ENCODE results near the gene FAXDC2.

FAXDC2 gene

GRCh38 chr5:154850255-154851062 is at the start of gene FAXDC2:
Gene FAXDC2 (minus strand): TSS chr5:154850603. CDS start chr5:154838178, 12,425 bp downstream.
- in situ Hi-C loops (cut with MboI; ENCODE audit: low sequenced_read_pairs): no loop called here

GRCh38 chr5:154900066-154900465 is 49.7 kb upstream of the FAXDC2 start:
- in situ Hi-C loops (cut with MboI; ENCODE audit: low sequenced_read_pairs): no loop called here

GRCh38 chr5:154899151-154899816 is 48.9 kb upstream of the FAXDC2 start:
- in situ Hi-C loops (cut with MboI; ENCODE audit: low sequenced_read_pairs): no loop called here

GRCh38 chr5:154898210-154898609 is 47.8 kb upstream of the FAXDC2 start:
- in situ Hi-C loops (cut with MboI; ENCODE audit: low sequenced_read_pairs): no loop called here

- in situ Hi-C loops (cut with MboI; ENCODE audit: low sequenced_read_pairs): no loop called here
Measured at GRCh38 chr5:154896562-154897165, 46.3 kb upstream of the FAXDC2 start.

GRCh38 chr5:154895606-154896561 is 45.5 kb upstream of the FAXDC2 start:
- in situ Hi-C loops (cut with MboI; ENCODE audit: low sequenced_read_pairs): no loop called here

- in situ Hi-C loops (cut with MboI; ENCODE audit: low sequenced_read_pairs): no loop called here
Measured at GRCh38 chr5:154893381-154893780, 43.0 kb upstream of the FAXDC2 start.

- in situ Hi-C loops (cut with MboI; ENCODE audit: low sequenced_read_pairs): no loop called here
Measured at GRCh38 chr5:154892369-154892771, 42.0 kb upstream of the FAXDC2 start.

- in situ Hi-C loops (cut with MboI; ENCODE audit: low sequenced_read_pairs): no loop called here
Measured at GRCh38 chr5:154885439-154885838, 35.0 kb upstream of the FAXDC2 start.

GRCh38 chr5:154884424-154884823 is 34.0 kb upstream of the FAXDC2 start:
- in situ Hi-C loops (cut with MboI; ENCODE audit: low sequenced_read_pairs): no loop called here

- in situ Hi-C loops (cut with MboI; ENCODE audit: low sequenced_read_pairs): no loop called here
Measured at GRCh38 chr5:154881986-154882385, 31.6 kb upstream of the FAXDC2 start.

GRCh38 chr5:154878642-154879335 is 28.4 kb upstream of the FAXDC2 start:
- in situ Hi-C loops (cut with MboI; ENCODE audit: low sequenced_read_pairs): no loop called here

GRCh38 chr5:154873791-154874331 is 23.5 kb upstream of the FAXDC2 start:
- in situ Hi-C loops (cut with MboI; ENCODE audit: low sequenced_read_pairs): no loop called here

- in situ Hi-C loops (cut with MboI; ENCODE audit: low sequenced_read_pairs): no loop called here
Measured at GRCh38 chr5:154871734-154872133, 21.3 kb upstream of the FAXDC2 start.

GRCh38 chr5:154868702-154869101 is 18.3 kb upstream of the FAXDC2 start:
- in situ Hi-C loops (cut with MboI; ENCODE audit: low sequenced_read_pairs): no loop called here

GRCh38 chr5:154866841-154867240 is 16.4 kb upstream of the FAXDC2 start:
- in situ Hi-C loops (cut with MboI; ENCODE audit: low sequenced_read_pairs): no loop called here

GRCh38 chr5:154865466-154866184 is 15.2 kb upstream of the FAXDC2 start:
- in situ Hi-C loops (cut with MboI; ENCODE audit: low sequenced_read_pairs): no loop called here

GRCh38 chr5:154863291-154864080 is 13.1 kb upstream of the FAXDC2 start:
- in situ Hi-C loops (cut with MboI; ENCODE audit: low sequenced_read_pairs): no loop called here
